Prostate gland (tissue), 2 donors: ENCODE measurements around the gene MRGPRX4. TPM values are rescaled to one million over a fixed set of nuclear protein-coding genes. Genes with fewer than 3 reads are reported as not detected.
"Not testable (repeated sequence)": the region's sequence is repeated elsewhere in the genome, so short reads cannot be mapped to it uniquely, and the experiment has no call there.

Experiments used
- DNase-seq: peaks from one replicate; pipeline ENCODE4 v3.0.0-alpha.2; 2019; ENCODE audit warnings: low spot score
- H3K27ac ChIP-seq, 2 donors: fragments of 200-600 bp; sonication (generic); 2 replicates each; pipeline ENCODE4 v1.5.1; 2017 to 2019
- H3K27me3 ChIP-seq: fragments of 200-600 bp; sonication (generic); replicated peaks from 2 replicates; pipeline ENCODE4 v1.5.1; 2019; ENCODE audit not compliant: insufficient read depth
- H3K36me3 ChIP-seq, 2 donors: fragments of 200-600 bp; sonication (generic); 1 replicate in 1 of 2; 2 replicates in 1 of 2; pipeline versions ENCODE4 v1.5.1 to v1.8.1; 2017 to 2019
- H3K4me1 ChIP-seq: fragments of 200-600 bp; sonication (generic); replicated peaks from 2 replicates; pipeline ENCODE4 v1.5.1; 2019
- H3K4me3 ChIP-seq, 2 donors: fragments of 200-600 bp; sonication (generic); 2 replicates each; pipeline ENCODE4 v1.5.1; 2017 to 2019
- H3K9me3 ChIP-seq: fragments of 200-600 bp; sonication (generic); 2 replicates; pipeline ENCODE4 v1.5.1; 2017
- CTCF ChIP-seq, 4 experiments: fragments of 200-600 bp in 2 of 4; fragments of 450-650 bp in 2 of 4; sonication (generic) in 2 of 4; IDR thresholded peaks; 1 replicate in 3 of 4; 2 replicates in 1 of 4; pipeline ENCODE4 v1.5.1; 2016 to 2019; ENCODE audit warnings: antibody characterized with exemption in 4 of 4, mild to moderate bottlenecking in 2 of 4, moderate library complexity in 2 of 4
- POLR2A ChIP-seq: fragments of 450-650 bp; IDR thresholded peaks from one replicate; pipeline ENCODE4 v1.6.1; 2016; ENCODE audit warnings: antibody characterized with exemption, mild to moderate bottlenecking
- POLR2AphosphoS5 ChIP-seq: sonication (generic); formaldehyde crosslinking; IDR thresholded peaks from one replicate; pipeline ENCODE4 v1.6.1; 2017; ENCODE audit warnings: antibody characterized with exemption
- WGBS: methylation state at CpG from one replicate; pipeline ENCODE4 v1.1.5; 2018; 5-methylcytosine and 5-hydroxymethylcytosine counted together
- intact Hi-C: fragments of 100-400 bp; cut with DNase I; formaldehyde crosslinking; loops from one replicate; pipeline ENCODE4 v1.14.2; 2022
- total RNA-seq, 2 donors: library from RNA; depleted of rRNA; stranded (reverse); fragments of >200 nt; gene quantifications; one replicate each; pipeline ENCODE4 v1.1.0, GENCODE V29; 2016

Gene MRGPRX4
- total RNA-seq: not detected

DNA sequence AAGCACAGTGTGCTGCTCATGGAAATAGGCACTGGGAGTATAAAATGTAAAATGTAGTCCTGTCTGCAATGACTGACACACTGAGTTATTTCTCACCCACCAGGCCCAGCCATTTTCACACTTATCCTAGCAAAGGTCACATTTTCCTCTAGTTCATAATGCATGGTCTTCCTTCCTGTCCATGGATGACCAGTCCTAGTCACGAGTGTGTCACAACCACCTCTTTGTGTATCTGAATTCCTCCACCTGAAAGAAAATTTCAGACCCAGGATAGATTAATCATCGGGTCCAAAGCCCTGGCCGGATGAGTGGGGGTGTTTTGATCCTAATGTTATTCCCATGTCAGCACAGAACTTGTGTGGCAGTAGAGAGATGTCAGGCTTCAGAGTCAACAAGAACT lies at the start of gene MRGPRX4:
TSS of gene MRGPRX4 (plus strand) at position 172 of the 400 bp plus-strand sequence. CDS start 420 bp downstream, outside the sequence.
- DNase-seq: no peak
- Histone ChIP-seq H3K4me3 (no peak within 1 kb of the TSS), H3K27me3 (no peaks in the 10 kb centered on the region), H3K9me3 (no peaks in the 10 kb centered on the region), H3K36me3 (no peaks in the 10 kb centered on the region), H3K27ac (no peak within 1 kb of the TSS), H3K4me1 (no peaks in the 10 kb centered on the region)
- intact Hi-C loops: no loop called here
- no peak for TF ChIP-seq CTCF (IDR thresholded peaks at IDR 0.05)
- 87% methylated on average over 3 of the region's 3 CpGs for WGBS

DNA sequence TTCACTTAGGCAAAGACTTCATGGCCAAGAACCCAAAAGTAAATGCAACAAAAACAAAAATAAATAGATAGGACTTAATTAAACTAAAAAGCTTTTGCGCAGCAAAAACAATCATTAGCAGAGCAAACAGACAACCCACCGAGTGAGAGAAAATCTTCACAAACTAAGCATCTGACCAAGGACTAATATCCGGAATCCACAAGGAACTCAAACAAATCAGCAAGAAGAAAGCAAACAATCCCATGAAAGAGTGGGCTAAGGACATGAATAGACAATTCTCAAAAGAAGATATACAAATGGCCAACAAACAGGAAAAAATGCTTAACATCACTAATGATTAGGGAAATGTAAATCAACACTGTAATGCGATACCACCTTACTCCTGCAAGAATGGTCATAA lies 41.5 kb upstream of the MRGPRX4 start:
- H3K27ac ChIP-seq, intact Hi-C loops, H3K9me3 ChIP-seq, H3K27me3 ChIP-seq, H3K4me1 ChIP-seq, H3K36me3 ChIP-seq, DNase-seq, H3K4me3 ChIP-seq: not testable (repeated sequence)
- WGBS: 72% methylated on average over 4 of the region's 4 CpGs

DNA sequence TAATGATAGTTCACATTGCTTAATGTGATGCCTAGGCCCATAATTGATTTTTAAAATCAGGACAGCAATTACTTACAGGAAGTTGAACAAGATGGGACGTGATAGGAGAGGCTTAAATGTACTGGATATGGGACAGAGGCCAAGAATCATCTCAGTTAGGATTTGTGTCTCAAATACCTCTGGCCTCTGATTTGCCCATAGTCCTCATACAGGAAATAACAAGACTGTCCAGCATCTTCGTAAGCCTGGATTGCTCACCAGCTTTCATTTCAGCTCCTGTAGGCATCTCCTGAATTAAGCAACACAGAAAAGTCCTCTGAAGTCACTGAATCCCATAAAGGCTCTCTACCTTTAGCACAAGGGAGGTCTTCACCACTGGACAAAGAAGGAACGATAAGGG lies 40.3 kb upstream of the MRGPRX4 start, which contains the start of gene MRGPRX3:
TSS of gene MRGPRX3 (plus strand) at position 231 of the 400 bp plus-strand sequence. CDS start 4,632 bp downstream, outside the sequence.
- TF ChIP-seq POLR2AphosphoS5 (no peak), CTCF (IDR thresholded peaks at IDR 0.05) (no peak), POLR2A (no peak)
- H3K9me3 ChIP-seq: no peaks in the 10 kb centered on the region
- intact Hi-C loops: no loop called here
- no peaks in the 10 kb centered on the region for H3K4me1 ChIP-seq
- no peak within 1 kb of the TSS for H3K4me3 ChIP-seq
- no peak within 1 kb of the TSS for H3K27ac ChIP-seq
- no peaks in the 10 kb centered on the region for H3K36me3 ChIP-seq
- no peak for DNase-seq
- H3K27me3 ChIP-seq: no peaks in the 10 kb centered on the region
- 48% methylated on average over 3 of the region's 3 CpGs for whole genome bisulfite sequencing

DNA sequence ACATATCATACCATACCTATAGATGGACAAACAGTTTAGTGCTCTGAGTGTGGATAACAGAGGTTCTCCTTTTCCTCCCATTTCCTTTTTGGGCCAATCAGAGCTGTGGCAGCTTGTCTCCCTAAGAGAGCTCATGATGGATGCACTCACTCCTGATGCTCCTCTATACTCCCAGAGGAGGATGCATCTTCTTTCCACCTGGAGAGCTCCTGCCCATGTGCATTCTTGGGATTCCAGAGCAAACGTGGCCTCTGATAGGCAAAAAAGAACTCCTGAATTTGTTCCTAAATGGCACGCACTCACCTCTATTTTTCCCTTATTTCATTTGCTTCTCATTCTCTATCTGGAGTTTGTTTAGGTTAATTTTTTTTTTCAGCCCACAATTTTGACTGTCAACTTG lies 37.3 kb upstream of the MRGPRX4 start:
- 43% methylated on average over 2 of the region's 2 CpGs for WGBS
- TF ChIP-seq POLR2AphosphoS5 (no peak), CTCF (IDR thresholded peaks at IDR 0.05) (no peak), POLR2A (no peak)
- no peak overlapping the region for H3K4me3 ChIP-seq
- no peaks in the 10 kb centered on the region for H3K36me3 ChIP-seq
- DNase-seq: no peak
- H3K9me3 ChIP-seq: no peaks in the 10 kb centered on the region
- intact Hi-C loops: no loop called here
- H3K27me3 ChIP-seq: no peaks in the 10 kb centered on the region
- H3K4me1 ChIP-seq: no peaks in the 10 kb centered on the region
- H3K27ac ChIP-seq: no peak overlapping the region

DNA sequence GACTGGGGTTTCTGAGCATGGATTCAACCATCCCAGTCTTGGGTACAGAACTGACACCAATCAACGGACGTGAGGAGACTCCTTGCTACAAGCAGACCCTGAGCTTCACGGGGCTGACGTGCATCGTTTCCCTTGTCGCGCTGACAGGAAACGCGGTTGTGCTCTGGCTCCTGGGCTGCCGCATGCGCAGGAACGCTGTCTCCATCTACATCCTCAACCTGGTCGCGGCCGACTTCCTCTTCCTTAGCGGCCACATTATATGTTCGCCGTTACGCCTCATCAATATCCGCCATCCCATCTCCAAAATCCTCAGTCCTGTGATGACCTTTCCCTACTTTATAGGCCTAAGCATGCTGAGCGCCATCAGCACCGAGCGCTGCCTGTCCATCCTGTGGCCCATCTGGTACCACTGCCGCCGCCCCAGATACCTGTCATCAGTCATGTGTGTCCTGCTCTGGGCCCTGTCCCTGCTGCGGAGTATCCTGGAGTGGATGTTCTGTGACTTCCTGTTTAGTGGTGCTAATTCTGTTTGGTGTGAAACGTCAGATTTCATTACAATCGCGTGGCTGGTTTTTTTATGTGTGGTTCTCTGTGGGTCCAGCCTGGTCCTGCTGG lies 35.3 kb upstream of the MRGPRX4 start:
- 94% methylated on average over 29 of the region's 29 CpGs for whole genome bisulfite sequencing
- no peak for DNase-seq
- H3K4me3 ChIP-seq: no peak overlapping the region
- TF ChIP-seq POLR2AphosphoS5 (no peak), POLR2A (no peak), CTCF (IDR thresholded peaks at IDR 0.05) (no peak)
- H3K4me1 ChIP-seq: no peaks in the 10 kb centered on the region
- no peaks in the 10 kb centered on the region for H3K36me3 ChIP-seq
- H3K9me3 ChIP-seq: no peaks in the 10 kb centered on the region
- intact Hi-C loops: no loop called here
- no peak overlapping the region for H3K27ac ChIP-seq
- H3K27me3 ChIP-seq: no peaks in the 10 kb centered on the region
